GM08714 (cell line): ENCODE results near the gene HIVEP3.
"Not testable (repeated sequence)": the region's sequence is repeated elsewhere in the genome, so short reads cannot be mapped to it uniquely, and the experiment has no call there.

Source experiments
- H3K4me3 ChIP-seq: fragments of 200-500 bp; sonication (Bioruptor generic); 2 replicates; pipeline ENCODE4 v1.5.1; 2014; ENCODE audit warnings: mild to moderate bottlenecking, low read length, inconsistent platforms
- ZNF274 ChIP-seq: IDR thresholded peaks from 2 replicates; pipeline ENCODE4 v1.6.1; 2012; ENCODE audit warnings: mild to moderate bottlenecking, low read depth, low read length

HIVEP3 gene

GRCh38 chr1:41700986-41701535 lies 217.7 kb downstream of the HIVEP3 start:
- no peak overlapping the region for H3K4me3 ChIP-seq
- TF ChIP-seq ZNF274, result no peak

- no peak for TF ChIP-seq ZNF274
- no peak overlapping the region for H3K4me3 ChIP-seq
These were observed 218.1 kb downstream of the HIVEP3 start for GRCh38 chr1:41700581-41700980.

GRCh38 chr1:41699861-41700248 lies 218.9 kb downstream of the HIVEP3 start:
- no peak for TF ChIP-seq ZNF274
- no peak overlapping the region for H3K4me3 ChIP-seq

- H3K4me3 ChIP-seq, result no peak overlapping the region
- TF ChIP-seq ZNF274, result no peak
These were observed 219.5 kb downstream of the HIVEP3 start for GRCh38 chr1:41698916-41699860.

GRCh38 chr1:41696381-41696780 lies 222.3 kb downstream of the HIVEP3 start:
- H3K4me3 ChIP-seq, result no peak overlapping the region
- no peak for TF ChIP-seq ZNF274

- no peak overlapping the region for H3K4me3 ChIP-seq
These were observed 223.5 kb downstream of the HIVEP3 start for GRCh38 chr1:41695118-41695745.

GRCh38 chr1:41691966-41692365 lies 226.8 kb downstream of the HIVEP3 start:
- H3K4me3 ChIP-seq, result not testable (repeated sequence)

More at GRCh38 chr1:41695118-41695745, 223.5 kb downstream of the HIVEP3 start:
- TF ChIP-seq ZNF274, result no peak

GRCh38 chr1:41691424-41691823 lies 227.3 kb downstream of the HIVEP3 start:
- TF ChIP-seq ZNF274, result no peak
- H3K4me3 ChIP-seq, result no peak overlapping the region

GRCh38 chr1:41690331-41690730 lies 228.4 kb downstream of the HIVEP3 start:
- no peak for TF ChIP-seq ZNF274
- no peak overlapping the region for H3K4me3 ChIP-seq

- no peak for TF ChIP-seq ZNF274
- H3K4me3 ChIP-seq, result no peak overlapping the region
These were observed 229.2 kb downstream of the HIVEP3 start for GRCh38 chr1:41689558-41689981.

- TF ChIP-seq ZNF274, result no peak
- H3K4me3 ChIP-seq, result no peak overlapping the region
These were observed 229.6 kb downstream of the HIVEP3 start for GRCh38 chr1:41689139-41689538.

GRCh38 chr1:41687007-41687406 lies 231.7 kb downstream of the HIVEP3 start:
- no peak for TF ChIP-seq ZNF274

GRCh38 chr1:41683681-41684500 lies 234.8 kb downstream of the HIVEP3 start:
- no peak for TF ChIP-seq ZNF274
- no peak overlapping the region for H3K4me3 ChIP-seq

More at GRCh38 chr1:41687007-41687406, 231.7 kb downstream of the HIVEP3 start:
- no peak overlapping the region for H3K4me3 ChIP-seq

- no peak overlapping the region for H3K4me3 ChIP-seq
- no peak for TF ChIP-seq ZNF274
These were observed 235.7 kb downstream of the HIVEP3 start for GRCh38 chr1:41682845-41683625.
